Inflammatory macrophage treated with lipopolysaccharide for 4 hours (primary cell): Measurements from ENCODE around the gene CYP4F3.
"Not testable (repeated sequence)": the region's sequence is repeated elsewhere in the genome, so short reads cannot be mapped to it uniquely, and the experiment has no call there.

Experiments used
- DNase-seq: peaks from one replicate; pipeline ENCODE4 v3.0.0-alpha.2; 2020

Gene CYP4F3

DNA sequence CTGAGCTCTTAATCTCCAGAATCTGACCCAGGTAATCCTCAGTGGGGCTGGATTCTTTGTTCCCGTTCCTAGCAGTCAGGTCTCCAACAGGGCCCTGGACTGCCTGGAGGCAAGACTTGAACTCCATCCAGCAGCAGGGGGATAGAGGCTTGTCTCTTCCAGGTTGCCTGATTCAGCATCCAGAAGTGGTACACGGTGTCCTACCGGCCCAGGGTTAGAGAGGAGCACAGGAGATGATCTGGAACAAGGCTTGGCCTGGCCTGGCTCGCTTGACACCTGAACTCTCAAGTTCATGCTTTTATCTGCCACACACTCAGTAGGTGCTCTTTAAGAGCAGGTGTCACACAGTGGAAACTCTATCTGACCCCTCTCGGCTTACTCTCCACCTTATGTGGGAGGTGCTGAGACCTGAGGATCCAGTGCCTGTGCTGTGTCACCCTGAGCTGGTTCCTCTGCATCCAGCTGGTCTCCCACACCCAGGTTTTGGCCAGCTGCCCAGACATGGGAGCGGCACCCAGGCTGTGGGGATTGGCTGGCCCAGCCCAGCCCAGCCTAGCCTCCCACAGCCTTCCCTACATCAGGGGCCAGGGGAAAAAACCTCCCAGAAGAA is at the start of gene CYP4F3:
CYP4F3 (plus strand) TSS at position 604 of the 610 bp plus-strand sequence. CDS start 519 bp downstream, outside the sequence.
- DNase-seq = peak; percentile 57

DNA sequence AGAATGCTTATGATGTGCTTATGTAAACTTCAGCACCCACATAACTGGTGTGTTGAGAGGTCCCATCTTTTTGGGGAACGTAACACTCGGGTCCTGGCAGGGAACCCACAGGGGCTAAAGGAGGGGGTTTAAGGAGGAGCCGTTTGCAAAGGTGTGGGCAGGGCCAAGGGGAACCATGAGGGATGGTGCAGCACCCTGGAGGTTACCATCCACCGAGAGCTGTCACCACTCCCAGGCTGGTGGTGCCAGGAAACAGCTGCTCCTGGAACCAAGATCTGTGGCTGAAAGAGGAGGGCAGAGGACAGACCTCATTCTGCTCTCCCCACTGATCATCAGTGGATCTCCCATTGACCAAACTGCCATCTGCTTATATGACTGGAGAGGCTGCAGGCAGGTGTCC is 48.9 kb upstream of the CYP4F3 start:
- no peak for DNase-seq

GRCh38 chr19:15592506-15592905 is 48.2 kb upstream of the CYP4F3 start:
- DNase-seq = peak; percentile 13

GRCh38 chr19:15593766-15594165 is 46.9 kb upstream of the CYP4F3 start:
- not testable (repeated sequence) for DNase-seq

GRCh38 chr19:15595069-15595468 is 45.6 kb upstream of the CYP4F3 start:
- DNase-seq = peak; percentile 63

DNA sequence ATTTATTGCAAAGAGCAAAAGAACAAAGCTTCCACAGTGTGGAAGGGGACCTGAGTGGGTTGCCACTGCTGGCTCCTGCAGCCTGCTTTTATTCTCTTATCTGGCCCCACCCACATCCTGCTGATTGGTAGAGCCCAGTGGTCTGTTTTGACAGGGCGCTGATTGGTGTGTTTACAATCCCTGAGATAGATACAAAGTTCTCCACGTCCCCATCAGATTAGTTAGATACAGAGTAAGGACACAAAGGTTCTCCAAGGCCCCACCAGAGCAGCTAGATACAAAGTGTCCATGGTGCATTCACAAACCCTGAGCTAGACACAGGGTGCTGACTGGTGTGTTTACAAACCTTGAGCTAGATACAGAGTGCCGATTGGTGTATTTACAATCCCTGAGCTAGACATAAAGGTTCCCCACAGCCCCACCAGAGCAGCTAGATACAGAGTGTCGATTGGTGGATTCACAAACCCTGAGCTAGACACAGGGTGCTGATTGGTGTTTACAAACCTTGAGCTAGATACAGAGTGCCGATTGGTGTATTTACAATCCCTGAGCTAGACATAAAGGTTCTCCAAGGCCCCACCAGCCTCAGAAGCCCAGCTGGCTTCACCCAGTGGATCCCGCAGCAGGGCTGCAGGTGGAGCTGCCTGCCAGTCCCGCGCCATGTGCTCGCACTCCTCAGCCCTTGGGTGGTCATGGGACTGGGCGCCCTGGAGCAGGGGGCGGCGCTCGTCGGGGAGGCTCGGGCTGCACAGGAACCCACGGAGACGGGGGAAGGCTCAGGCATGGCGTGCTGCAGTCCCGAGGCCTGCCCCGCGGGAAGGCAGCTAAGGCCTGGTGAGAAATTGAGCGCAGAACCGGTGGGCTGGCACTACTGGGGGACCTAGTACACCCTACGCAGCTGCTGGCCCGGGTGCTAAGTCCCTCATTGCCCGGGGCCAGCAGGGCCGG is 32.4 kb upstream of the CYP4F3 start:
- DNase-seq = not testable (repeated sequence)

DNA sequence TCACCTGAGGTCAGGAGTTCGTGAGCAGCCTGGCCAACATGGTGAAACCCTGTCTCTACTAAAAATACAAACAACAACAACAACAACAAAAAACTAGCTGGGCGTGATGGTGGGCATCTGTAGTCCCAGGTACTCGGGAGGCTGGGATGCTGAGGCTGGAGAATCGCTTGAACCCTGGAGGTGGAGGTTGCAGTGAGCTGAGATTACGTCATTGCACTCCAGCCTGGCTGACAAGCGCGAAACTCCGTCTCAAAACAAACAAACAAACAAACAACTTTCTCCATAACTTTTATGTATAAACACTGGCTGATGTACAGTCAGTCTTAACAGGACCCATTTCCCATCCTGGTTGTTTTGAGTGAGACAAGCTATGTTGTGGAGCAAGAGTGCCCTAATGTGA is 31.4 kb upstream of the CYP4F3 start:
- no peak for DNase-seq

- DNase-seq = no peak
Measured at GRCh38 chr19:15612342-15612741, 28.4 kb upstream of the CYP4F3 start.

GRCh38 chr19:15613338-15613737 is 27.4 kb upstream of the CYP4F3 start:
- no peak for DNase-seq

GRCh38 chr19:15614507-15615379 is 26.0 kb upstream of the CYP4F3 start, which contains the start of gene CYP4F8:
CYP4F8 (plus strand) TSS chr19:15615218; CDS start chr19:15615617, 399 bp downstream.
- no peak for DNase-seq

DNA sequence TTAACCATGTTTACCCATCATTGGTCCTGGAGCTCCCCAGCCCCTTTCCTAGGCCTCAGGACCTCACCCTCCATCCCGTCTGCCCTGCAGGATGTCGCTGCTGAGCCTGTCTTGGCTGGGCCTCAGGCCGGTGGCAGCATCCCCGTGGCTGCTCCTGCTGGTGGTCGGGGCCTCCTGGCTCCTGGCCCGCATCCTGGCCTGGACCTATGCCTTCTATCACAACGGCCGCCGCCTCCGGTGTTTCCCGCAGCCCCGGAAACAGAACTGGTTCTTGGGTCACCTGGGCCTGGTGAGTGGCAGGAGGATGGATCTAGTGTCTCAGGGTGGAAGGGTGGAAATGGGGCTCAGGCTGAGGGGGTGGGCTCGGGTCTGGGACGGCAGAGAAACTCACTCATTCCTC is 25.2 kb upstream of the CYP4F3 start:
- no peak for DNase-seq

DNA sequence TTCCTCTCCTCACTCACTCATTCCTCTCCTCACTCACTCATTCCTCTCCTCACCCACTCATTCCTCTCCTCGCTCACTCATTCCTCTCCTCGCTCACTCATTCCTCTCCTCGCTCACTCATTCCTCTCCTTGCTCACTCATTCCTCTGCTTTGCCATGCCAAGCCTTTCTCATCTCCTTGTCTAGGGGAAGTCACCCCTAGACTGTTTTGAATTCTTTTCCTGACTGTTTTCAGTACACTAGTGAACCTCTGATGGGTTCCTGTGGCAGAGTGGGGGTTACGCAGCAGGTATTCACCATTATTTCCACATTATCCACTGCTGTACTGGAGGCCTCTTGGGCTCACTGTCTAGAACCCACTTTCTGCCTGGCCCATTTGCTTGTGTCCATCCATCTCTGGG is 24.5 kb upstream of the CYP4F3 start:
- no peak for DNase-seq

DNA sequence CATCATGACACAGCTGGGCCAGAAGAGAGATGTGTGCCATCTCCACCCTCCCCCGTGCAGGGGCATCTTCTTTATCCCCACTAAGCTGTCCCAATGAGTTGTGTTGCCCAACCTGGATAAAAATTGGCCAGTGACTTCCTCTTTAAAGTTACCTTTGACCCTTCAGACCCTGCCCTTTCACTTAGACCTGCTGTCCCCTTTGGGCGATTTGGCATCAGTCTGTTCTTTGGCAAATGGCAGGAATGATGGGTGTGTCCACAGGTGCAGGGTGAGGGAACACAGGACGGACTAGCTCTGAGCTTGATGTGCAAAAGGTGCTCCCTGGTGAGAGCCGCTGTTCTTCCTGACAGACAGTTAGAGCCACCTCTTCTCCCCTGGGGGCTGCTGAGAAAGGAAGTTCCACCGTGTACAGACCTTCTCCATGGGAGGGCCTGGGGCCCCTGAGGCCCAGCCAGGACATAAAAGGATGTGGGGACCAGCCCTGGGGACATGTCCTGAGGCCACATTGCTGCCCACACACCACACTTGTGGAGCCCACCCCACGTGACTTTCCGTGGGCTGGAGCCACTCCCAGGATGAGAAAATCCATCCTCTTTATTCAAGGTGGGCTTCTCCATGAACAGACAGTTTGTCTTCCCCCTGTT is 23.9 kb upstream of the CYP4F3 start:
- DNase-seq = no peak

GRCh38 chr19:15618321-15618720 is 22.4 kb upstream of the CYP4F3 start:
- DNase-seq = no peak

GRCh38 chr19:15621801-15622200 is 18.9 kb upstream of the CYP4F3 start:
- no peak for DNase-seq

GRCh38 chr19:15622991-15623390 is 17.7 kb upstream of the CYP4F3 start:
- DNase-seq = no peak

DNA sequence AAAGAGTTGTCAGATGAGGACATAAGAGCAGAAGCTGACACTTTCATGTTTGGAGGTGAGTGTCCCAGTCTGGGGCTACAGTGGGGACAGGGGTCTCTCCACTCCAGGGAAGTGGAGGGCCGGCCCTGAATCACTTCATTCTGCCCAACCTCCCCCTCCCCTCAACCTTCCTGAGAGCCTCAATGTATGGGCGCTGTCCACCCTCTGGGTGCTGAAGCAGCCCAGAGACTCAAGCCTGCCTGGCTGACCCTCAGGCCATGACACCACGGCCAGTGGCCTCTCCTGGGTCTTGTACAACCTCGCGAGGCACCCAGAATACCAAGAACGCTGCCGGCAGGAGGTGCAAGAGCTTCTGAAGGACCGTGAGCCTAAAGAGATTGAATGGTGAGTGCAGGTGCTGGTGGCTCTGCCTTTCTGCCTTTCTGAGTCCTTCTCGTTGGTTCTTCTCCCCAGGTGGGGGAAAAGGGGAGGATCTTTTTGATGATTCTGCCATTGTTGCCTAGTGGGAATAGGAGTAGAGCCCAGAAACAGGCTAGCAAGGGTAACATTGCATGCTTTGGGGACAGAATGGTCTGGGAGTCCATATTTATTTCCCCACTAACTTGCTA is 16.9 kb upstream of the CYP4F3 start:
- no peak for DNase-seq

DNA sequence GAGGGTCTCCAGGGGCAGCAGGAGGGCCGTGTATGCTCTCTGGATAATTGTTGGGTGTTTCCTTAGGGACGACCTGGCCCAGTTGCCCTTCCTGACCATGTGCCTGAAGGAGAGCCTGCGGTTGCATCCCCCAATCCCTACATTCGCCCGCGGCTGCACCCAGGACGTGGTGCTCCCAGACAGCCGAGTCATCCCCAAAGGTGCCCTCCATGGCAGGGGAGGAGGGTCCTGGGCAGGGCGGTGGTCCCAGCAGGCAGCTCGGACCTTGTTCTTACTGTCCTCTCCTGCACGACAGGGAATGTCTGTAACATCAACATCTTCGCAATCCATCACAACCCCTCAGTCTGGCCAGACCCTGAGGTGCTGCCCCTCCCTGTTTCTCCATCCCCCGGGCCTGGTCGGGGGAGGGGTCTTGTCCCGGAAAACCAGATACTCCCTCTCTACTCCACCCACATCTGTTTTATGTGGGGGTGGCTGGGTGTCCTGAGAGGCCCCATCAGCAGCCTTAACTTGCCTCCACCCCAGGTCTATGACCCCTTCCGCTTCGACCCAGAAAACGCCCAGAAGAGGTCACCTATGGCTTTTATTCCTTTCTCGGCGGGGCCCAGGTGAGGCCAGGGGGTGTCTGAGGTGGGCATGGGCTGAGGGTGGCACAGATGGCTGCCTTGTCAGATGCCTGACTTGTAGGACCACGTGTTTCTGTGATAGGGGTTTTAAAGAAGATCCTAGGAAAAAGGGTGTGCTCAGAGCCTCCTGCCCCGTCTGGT is 12.3 kb upstream of the CYP4F3 start:
- no peak for DNase-seq

- DNase-seq = peak; percentile 64
Measured at GRCh38 chr19:15629003-15629880, 11.5 kb upstream of the CYP4F3 start.

- DNase-seq = peak; percentile 15
Measured at GRCh38 chr19:15631817-15632216, 8.9 kb upstream of the CYP4F3 start.
